UCSD-AML1 (cell line): ENCODE results near the gene DOK4.

Experiments used
- DNase-seq: peaks from one replicate; lab custom pipeline; 2025; ENCODE audit not compliant: unreplicated experiment; lab: John Stamatoyannopoulos, UW

DOK4 gene

DNA sequence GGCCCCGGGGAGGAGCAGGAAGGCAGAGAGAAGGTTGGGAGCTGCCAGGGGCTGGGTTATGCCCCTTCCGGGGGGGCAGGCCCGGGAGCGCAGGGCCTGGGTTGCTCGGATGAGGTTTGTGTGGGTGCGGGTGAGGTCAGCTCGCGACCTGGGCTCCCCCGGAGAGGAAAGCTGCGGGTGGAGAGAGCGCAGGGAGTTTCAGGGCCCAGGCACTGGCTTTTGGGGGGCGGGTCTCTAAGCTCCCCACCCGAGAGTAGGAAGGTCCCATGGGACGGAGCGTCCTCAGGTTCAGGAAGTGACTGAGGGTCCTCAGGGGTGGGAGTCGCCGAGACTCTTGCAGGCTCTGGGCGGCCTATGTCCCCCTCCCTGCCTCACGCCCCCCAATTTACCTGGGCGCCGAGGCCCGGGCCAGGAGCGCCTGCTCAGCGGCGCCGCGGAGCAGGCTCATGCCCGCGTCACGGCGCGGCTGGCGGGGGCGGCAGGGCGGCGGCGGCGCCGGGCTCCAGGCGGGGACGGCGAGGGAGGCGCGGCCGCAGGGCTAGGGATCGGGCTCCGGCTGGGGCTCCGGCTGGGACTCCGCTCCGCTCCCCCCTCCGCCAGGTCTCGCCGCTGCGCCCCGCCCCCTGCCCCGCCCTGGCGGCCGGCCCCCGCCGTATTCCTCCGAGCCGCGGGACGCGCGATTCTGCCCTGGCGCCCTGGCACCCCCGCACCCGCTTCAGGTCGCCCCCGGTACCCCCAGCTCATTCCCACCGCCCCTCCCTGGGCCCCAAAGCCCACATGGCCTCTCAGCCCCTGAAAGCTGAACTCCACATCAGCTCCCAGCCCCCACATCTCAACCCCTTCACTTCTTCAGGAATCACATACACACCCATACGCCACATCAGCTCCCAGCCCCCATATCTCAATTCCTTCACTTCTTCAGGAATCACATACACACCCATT, at the start of gene DOK4:
Gene DOK4, minus strand, starts transcription at position 578 of the 942 bp plus-strand sequence. CDS start 6,986 bp downstream, outside the sequence.
- peak; percentile 79 for DNase-seq

GRCh38 chr16:57535680-57536305, 49.5 kb upstream of the DOK4 start:
- peak; percentile 93 for DNase-seq

- DNase-seq = no peak
These were observed 48.8 kb upstream of the DOK4 start for GRCh38 chr16:57534881-57535658.

DNA sequence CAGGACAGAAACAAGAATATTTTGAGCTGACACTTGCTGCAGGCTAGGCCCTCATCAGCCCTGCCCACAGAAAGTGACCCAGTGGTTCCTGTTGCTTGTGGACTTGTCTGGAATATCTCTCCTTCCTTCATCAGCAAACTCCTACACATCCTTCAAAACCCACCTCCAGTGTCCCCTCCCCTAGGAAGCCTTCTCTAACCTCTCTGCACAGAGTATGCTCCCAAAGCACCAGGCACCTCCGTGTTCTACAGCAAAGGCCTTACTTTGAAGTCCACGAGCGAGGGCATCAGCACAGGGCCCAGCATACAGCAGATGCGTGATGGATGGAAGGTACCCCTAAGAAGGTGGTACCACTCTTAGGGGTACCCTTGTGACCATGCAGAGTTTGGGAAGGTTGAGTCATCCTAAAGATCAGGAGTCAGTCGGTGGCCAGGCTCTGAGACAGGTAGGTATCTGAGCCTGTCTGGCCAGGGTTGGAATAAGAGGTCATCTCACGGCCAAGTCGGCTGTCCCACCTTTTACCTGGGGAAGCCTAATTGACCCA, 48.1 kb upstream of the DOK4 start:
- no peak for DNase-seq

DNA sequence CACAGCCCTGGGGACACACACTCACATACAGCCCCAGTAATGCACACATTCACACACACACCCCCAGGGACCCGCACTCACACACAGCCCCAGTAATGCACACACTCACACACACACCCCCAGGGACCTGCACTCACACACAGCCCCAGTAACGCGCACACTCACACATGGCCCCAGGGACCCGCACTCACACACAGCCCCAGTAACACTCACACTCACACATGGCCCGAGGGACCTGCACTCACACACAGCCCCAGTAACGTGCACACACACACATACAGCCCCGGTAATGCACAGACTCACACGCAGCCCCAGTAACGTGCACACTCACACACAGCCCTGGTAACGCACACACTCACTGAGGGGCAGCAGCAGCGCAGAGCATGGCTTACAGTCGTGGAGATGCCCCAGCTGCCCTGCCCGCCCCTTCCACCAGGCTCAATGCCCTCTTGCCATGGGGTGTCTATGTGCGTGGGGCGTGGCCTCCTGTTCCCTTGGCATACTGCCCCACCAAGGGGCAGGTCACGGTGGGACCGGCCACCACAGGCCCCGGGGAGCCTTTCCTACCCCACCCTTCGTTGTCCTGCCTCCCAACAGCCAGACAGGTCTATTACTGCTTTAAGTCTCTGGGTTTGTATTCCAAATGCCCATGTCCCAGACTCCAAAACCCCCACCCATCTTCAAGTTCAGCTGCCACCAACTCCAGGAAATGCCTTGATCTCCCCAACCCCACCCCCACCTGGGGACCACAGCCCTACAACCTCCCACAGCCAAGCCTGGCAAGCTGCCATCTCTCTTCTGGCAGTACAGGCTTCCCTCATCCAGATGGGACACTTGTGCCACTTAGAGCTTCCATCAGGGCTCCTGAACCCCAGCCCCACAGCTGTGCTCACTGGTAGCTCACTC, 47.4 kb upstream of the DOK4 start:
- peak; percentile 55 for DNase-seq

GRCh38 chr16:57532266-57532625, 46.0 kb upstream of the DOK4 start:
- no peak for DNase-seq

- DNase-seq = no peak
These were observed 45.5 kb upstream of the DOK4 start for GRCh38 chr16:57531635-57532265.

GRCh38 chr16:57531253-57531575, 44.9 kb upstream of the DOK4 start:
- no peak for DNase-seq

DNA sequence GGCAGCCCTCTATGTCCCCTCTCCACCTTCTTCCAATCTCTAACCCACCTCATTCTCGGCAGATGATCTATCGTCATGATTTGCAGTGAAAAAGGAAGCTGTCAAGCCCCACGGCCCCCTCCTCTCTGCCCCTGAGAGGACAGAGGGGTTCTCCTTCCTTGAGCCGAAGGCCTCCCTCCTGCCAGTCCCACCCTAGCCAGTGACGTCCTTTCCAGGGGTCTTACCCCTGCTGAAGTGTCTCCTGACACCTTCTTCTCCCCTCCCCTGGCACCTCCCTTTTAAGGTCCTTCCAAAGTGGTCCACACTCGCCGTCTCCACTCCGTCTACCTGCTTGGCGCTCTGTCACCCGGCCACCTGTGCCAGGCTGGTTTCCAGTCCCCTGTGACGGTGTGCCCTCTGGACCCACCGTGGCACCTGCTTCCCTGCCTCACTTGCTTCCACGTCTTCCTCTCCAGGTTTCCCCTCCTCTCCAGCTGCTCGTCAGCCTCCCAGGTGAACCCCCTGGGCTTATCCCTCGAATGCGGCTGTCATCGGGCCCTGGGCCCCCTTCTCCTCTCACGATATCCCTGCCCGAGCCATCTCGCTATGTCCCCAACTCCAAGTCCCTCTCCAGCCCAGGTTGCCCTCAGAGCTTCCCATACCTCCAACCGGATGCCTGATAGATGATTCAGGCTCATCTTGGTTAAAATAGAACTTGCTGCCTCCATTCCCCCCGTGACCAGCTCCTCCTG, 44.4 kb upstream of the DOK4 start:
- DNase-seq = no peak

DNA sequence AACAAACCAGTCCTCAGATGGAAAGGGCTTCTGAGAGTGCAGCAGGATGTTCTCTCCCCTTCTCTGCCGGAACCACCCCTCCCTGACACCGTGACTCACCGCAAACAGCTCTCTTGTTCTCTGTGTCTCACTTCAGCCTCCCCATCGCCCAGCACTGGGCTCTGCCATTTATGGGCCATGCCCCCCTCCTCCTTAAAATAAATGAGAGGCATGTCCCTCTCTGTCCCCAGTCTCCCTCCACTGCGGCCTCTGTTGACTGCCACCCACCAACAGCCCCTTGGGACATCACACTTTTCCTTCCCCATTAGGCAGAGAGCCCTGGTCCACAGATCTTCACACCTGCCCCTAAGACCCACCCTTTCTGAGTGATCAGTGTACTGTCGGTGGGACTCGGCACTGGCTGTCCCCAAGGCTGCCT, 43.8 kb upstream of the DOK4 start:
- peak; percentile 70 for DNase-seq

DNA sequence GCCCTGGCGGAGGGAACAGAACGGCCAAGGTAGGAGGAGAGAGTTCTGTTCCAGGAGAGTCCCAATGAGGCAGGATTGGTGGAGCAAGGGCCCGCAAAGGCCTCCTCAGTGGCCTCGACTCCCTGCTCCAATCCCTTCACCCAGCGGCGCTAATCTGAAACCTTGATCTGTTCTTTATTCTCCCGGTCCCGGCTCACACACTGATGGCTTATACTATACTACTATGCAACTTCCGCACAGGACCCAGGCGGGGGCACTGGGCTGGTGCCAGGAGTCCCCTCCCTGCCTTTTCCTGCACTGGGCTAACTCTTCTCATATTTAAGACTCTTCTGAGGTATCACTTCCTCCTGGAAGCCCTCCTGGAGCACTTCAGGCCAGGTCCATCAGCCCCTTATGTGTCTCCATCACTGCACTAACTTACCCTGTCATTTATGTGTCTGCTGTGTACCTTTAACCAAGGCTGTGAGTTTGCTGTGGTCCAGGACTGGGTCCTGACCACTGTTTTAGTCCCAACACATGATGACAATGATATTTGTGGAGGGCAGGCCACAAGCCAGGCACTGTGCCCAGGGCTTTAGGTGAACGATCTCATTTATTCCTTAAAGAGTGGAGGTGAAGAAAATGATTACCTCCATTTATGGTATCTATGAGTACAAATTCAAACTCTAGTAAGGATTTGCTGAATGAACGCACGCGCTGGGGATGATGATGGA, 43.3 kb upstream of the DOK4 start:
- DNase-seq = no peak

DNA sequence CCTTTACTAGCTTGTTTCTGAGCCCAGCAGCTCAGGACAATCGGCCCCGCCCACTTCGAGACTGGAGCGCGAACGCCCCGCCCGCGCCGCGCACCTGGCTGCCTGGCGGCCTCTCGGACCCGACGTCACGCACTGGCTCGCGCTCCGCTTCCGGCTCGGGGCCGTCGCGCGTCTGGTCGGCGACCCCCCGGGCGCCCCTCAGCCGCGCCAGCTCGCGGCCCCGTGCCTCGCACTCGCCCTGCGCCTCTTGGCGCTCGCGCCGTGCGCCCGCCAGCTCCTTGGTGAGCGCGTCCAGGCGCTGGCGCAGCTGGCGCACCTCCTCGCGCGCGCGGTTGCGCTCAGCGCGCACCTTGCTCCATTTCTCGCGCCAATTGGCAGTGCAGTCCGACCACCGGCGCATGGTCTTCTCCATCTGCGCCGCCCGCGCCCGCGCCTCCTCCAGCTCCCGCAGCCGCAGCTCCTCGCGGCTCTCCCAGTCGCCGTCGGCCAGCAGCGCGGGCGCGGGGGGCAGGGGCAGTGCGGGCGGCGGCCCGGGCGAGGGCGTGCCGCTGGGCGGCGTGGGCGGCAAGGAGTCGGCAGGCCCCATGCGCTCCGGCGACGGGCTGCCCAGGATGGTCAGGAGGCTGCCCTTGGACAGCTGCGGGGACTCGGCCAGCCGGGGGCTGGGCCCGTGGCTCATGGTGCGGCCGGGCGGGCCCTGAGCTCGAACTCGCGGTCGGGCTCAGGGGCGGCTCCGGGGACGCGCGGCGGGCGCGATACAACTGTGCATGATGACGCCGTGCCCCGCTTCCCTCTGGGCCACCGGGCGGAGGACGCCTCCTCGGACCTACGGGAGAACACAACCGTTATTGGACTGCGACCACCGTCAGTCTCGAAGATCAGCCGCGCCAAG, 42.5 kb upstream of the DOK4 start:
- no peak for DNase-seq

GRCh38 chr16:57527610-57528360, 41.5 kb upstream of the DOK4 start:
- DNase-seq = no peak

DNA sequence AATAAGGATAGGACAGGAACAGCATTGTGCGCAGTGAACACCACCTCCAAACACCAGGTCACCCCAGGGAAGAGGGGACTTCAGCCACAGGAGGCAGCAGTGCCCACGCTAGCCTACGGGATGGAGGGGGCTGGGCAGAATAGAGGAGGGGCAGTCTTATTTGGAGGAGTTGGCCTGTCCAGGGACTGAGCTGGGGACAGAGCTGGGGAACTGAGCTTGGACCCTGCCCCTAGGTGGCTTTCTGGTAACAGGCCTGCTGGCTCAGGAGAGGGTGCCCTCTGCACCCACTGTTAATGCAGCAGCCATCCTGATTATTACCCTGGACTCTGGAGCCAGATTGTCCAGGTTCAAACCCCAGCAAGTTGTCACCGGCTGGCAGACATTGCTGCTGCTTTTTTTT, 40.7 kb upstream of the DOK4 start:
- DNase-seq = no peak

GRCh38 chr16:57526498-57526897, 40.2 kb upstream of the DOK4 start:
- DNase-seq = peak; percentile 56

DNA sequence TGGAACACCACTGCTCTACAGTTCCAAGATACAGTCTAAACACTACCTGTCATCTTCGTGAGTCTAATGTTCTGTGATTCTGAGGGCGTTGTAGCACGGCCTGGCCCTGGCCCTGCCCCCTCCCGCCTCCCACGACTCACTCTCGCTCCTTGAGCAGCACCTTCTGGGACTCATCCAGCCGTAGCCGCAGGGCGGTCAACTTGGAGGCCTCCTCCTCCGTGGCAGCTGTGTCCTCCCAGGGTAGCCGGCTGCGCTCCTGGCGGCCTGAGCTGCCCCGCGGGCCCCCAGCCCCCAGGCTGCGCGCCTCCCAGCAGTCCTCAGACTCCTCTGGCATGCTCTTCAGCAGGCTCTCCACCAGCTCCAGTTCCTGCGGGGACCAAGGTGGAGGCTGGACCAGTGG, 39.5 kb upstream of the DOK4 start:
- no peak for DNase-seq

DNA sequence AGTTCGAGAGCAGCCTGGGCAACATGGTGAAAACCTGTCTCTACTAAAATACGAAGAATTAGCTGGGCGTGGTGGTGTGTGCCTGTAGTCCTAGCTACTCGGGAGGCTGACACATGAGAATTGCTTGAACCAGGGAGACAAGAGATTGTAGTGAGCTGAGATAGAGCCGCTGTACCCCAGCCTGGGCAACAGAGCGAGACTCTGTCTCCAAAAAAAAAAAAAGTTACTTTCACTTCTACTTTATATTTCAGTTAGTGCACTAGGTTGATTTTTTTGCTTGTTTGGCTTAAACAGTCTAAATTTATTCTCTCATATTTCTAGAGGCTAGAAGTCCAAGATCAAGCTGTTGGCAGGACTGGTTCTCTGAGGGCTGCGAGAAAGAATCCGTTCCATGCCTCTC, 36.7 kb upstream of the DOK4 start:
- no peak for DNase-seq
